ENCODE measurements around the gene DVL2.

Gene DVL2

DNA sequence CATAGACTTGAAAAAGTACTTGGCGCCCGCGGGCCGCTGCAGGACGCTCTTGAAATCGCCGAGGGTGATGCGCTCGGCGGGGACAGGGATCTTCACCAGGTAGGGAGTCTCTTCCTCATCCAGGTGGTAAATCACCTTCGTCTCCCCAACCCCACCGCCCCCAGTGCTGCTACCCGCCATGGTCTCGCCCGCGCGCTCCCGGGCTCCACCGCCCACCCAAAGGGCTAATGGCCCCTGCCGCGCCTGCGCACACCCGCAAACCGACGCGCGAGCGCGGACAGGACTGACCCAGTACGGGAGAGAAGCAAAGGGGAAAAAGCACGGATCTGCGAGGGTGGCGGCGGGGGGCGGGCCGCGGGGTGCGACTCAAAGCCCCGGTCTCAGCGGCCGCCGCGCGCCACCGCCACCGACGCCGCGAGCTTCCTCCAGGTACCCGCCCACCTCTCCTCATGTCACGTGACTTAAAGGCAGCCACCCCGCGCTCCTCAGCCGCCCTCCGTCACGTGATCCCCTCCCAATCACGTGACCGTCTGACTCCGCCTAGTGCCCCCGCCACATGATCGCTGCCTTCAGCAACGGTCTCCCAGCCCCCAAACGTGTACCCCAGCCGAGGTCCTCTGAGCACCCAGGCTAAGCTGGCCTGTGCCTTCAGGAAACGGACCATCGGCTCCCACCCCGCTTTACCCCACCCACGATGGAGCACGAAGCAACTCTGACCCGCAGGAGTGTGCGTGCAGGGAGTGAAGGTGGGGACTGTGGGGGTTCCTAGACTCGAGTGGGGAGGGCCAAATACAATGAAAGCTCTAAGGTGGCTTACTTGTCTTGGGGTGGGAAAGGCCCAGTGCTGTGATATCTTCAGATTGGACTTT, at the start of gene DVL2:
Gene DVL2 (minus strand): TSS at position 435 of the 869 bp plus-strand sequence. CDS start 255 bp downstream, at position 180.
- peak; percentile 83 to 92 for DNase-seq

DNA sequence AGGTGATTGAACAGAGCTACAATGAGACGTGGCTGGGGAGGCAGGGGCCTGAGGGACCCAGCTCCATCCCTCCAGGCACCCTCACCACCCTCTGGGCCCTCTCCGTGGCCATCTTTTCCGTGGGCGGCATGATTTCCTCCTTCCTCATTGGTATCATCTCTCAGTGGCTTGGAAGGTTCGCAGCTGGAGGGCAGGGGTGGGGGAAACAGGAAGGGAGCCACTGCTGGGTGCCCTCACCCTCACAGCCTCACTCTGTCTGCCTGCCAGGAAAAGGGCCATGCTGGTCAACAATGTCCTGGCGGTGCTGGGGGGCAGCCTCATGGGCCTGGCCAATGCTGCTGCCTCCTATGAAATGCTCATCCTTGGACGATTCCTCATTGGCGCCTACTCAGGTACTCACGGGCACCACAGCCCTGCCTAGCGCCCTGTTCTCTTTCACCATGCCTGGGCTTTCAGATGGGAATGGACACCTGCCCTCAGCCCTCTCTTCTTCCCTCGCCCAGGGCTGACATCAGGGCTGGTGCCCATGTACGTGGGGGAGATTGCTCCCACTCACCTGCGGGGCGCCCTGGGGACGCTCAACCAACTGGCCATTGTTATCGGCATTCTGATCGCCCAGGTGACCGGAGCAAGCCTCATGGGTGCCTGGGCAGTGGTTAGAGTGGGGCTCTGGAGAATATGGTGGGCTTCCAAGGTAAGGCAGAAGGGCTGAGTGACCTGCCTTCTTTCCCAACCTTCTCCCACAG, 49.3 kb upstream of the DVL2 start:
- DNase-seq: peak; percentile 29 to 38

DNA sequence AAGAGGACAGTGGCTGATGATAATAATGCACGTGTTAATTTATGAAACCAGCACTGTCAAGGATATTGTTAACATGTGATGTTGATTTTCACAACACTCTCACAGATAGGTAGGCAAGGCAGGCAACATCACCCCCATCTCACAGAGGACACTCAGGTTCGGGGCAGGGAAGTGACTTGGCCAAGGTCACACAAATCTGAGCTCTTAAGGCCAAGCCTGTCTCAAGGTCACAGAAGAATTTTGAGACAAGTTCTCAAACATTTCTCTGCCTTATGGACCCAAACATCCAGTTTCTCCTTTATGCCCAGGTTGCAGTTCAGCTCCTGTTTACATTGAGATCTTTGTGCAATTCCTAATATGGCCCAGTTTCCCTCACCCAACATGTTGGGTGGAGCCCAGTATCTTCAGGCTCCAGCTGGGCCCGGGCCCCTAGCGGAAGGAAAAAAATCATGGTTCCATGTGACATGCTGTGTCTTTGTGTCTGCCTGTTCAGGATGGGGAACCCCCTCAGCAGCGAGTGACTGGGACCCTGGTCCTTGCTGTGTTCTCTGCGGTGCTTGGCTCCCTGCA, 48.5 kb upstream of the DVL2 start:
- DNase-seq: peak in 1 of 2 donors; percentile 27

DNA sequence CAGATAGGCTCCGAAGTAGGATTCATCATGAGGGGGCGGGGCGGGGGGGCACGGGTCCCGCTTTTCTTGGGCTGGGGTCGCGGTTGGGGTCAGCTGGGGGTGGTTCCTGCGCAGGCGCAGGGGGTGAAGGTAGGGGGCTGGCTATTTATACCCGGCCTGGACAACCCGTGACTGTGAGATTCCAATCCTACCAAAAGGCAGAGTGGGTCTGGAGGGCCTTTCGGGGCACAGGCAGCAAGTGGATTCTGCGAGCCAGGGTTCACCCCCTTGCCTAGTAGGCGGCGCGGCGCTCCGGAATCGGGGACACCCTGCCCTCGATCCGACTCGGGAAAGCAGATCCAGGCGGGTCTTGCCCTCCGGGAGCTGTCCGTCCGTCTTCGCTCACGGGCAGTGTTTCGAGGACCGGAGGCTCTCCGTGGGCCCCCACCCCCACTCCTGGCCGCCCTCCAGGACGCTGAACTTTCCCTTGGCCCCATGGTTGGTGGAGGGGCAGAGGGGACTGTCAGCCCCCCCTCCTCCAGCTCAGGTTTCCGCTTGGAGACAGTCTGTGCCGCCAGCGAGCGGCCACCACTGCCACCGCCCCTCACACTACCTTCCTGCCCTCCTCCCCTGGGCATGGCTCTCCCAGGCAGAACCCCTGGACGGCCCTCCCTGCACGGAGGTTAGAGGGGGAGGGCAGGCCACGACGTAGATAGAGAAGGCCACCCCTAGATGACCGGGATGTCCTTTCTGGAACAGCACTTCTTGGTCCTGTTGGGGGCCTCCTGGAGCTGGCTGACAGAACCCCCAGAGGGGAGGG, 47.8 kb upstream of the DVL2 start:
- DNase-seq: no peak

DNA sequence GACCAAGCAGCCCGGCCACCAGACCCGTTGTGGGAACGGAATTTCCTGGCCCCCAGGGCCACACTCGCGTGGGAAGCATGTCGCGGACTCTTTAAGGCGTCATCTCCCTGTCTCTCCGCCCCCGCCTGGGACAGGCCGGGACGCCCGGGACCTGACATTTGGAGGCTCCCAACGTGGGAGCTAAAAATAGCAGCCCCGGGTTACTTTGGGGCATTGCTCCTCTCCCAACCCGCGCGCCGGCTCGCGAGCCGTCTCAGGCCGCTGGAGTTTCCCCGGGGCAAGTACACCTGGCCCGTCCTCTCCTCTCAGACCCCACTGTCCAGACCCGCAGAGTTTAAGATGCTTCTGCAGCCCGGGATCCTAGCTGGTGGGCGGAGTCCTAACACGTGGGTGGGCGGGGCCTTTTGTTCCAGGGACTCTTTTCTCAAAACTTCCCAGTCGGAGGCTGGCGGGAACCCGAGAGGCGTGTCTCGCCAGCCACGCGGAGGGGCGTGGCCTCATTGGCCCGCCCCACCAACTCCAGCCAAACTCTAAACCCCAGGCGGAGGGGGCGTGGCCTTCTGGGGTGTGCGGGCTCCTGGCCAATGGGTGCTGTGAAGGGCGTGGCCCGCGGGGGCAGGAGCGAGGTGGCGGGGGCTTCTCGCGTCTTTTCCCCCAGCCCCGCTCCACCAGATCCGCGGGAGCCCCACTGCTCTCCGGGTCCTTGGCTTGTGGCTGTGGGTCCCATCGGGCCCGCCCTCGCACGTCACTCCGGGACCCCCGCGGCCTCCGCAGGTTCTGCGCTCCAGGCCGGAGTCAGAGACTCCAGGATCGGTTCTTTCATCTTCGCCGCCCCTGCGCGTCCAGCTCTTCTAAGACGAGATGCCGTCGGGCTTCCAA, 47.0 kb upstream of the DVL2 start, which contains the start of gene SLC2A4:
Gene SLC2A4 (plus strand): TSS at position 645 of the 879 bp plus-strand sequence. CDS start 217 bp downstream, at position 862.
- DNase-seq: peak; percentile 96 to 98

DNA sequence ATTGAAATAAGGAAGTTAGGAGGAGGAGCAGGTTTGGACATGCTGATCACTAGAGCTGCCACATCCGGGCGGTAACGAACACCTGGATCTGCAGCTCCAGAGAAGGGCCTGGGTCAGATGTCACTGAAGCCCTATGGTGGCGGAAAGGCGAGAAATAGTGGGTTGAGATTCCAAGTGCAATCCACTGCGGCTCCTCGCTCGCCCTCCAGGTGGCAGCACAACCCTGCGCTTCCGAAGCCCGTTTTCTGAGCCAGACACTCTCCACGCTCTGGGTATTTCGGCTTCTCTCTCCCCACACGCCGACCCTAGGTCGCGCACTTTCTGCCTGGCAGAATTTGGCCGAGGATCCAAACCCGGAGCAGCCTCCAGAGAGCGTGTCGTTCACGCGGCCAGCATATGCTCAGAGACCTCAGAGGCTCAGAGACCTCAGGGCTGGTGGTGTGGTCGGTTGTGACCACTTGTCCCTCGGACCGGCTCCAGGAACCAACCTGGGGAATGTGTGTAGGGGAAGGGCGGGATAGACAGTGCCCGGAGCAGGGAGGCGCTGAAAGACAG, 46.3 kb upstream of the DVL2 start:
- DNase-seq: peak; percentile 70 to 96

DNA sequence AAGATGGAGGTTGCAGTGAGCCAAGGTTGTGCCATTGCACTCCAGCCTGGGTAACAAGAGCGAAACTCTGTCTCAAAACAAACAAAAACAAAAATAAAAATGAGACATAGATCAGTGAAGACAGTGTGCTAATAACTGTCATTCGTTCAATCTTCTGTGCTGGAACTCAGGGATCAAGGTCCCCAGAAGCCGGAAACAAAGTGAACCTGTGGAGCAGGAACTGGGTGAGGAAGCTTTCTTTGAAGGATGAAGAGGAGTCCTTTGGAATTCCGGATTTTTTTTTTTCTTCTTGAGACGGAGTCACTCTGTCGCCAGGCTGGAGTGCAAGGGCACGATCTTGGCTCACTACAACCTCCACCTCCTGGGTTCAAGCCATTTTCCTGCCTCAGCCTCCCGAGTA, 45.1 kb upstream of the DVL2 start:
- DNase-seq: no peak

DNA sequence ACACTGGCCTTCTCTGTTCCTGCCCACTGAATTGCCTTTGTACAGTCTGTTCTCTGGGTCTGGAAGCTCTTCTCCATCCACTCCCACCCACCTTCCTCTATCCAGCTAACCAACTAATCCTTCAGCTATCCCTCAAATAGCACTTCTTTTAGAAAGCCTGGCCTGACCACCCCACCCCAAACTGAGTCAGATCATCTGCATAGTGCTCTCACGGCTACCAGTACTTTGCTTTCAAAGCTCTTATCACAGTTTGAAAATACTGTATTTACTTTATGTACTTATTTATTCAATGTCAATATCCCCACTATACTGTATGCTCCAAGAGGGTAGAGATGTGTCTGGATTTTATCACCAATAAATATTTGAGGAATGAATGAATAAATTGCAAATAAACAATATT, 32.5 kb upstream of the DVL2 start:
- DNase-seq: no peak

DNA sequence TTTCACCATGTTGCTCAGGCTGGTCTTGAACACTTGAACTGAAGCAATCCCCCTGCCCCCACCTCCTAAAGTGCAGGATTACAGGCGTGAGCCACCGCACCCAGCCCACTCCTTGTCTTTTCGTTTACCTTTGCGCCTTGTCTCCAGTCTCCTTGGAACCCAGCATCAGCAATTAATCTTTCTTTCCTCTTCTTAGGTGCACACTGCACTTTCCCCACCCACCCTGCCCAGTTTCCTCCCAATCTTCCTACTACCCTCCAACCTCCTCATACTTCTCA, 29.4 kb upstream of the DVL2 start:
- no peak for DNase-seq

DNA sequence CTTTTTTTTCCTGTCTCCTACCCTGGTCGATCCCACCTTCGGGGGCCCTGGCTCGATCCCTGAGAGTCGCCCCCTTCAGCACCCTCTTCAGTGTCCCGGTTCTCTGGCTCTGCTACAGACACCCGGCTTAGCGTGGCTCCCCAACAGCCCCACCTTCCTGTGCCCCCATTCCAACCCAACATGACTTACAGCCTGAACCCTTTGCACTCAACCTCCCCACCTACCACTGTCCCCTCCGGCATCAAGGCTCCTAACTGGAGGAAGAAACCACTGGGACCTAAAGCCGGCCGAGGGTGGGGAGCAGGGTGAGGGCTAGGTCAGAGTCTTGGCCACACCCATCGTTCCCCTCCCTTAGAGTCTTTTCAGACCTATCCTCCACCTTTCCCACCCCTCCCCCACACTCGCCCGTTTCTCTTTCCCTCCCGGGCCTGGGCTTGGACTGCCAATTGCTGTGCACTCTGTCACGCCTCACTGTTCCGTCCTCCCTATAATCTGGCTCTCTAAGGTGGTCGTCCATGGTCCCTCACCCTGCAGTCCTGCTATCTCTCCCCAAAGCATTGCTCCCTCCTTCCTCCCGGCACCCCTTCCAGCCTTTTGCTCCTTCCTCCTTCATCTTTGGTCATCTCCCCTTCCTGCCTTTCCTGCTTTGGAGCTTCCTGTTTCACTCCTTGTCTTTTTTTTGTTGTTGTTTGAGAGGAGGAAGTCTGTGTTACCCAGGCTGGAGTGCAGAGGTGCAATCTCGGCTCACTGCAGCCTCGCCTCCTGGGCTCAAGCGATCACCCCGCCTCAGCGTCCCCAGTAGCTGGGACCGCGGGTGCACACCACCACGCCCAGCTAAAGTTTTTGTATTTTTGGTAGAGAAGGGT, 28.9 kb upstream of the DVL2 start:
- peak in 1 of 2 donors; percentile 34 for DNase-seq

DNA sequence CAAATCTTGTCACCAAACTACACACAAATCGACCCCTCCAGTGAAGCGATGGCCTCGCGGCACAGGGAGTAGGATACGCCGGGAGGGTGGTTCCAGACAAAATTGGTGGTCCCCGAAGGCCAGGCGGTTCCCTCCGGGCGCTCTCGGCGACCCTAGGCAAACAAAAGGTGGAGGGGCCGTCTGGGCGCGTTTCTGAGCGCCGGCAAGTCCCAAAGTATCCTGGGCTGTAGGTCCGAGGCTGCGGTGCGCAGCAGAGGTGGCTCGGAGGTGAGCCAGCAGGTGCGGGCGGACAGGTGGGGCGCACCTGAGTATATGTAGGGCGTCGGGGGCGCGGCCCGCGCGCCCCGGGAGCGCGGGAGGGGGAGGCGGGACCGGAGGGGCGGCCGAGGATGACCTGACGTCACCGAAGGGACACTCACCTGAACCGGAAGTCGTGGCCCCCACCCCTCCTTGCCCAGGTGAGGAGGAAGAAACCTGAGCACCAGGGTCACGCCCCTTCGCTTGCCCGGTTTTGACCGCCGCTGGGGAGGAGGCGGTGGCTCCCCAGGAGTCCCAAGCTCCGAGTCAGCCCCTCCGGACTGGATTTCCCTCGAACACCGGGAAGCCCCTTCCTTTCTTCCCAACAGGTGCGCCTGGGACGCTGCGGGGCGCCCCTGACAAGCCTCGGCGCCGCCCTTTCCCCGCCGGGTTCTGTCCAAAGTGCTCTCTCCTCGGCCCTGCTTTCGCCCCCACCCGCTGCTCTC, 28.0 kb upstream of the DVL2 start, which contains the start of gene CLDN7:
Gene CLDN7 (minus strand): TSS at position 287 of the 743 bp plus-strand sequence. CDS start 435 bp downstream, outside the sequence.
- DNase-seq: no peak

DNA sequence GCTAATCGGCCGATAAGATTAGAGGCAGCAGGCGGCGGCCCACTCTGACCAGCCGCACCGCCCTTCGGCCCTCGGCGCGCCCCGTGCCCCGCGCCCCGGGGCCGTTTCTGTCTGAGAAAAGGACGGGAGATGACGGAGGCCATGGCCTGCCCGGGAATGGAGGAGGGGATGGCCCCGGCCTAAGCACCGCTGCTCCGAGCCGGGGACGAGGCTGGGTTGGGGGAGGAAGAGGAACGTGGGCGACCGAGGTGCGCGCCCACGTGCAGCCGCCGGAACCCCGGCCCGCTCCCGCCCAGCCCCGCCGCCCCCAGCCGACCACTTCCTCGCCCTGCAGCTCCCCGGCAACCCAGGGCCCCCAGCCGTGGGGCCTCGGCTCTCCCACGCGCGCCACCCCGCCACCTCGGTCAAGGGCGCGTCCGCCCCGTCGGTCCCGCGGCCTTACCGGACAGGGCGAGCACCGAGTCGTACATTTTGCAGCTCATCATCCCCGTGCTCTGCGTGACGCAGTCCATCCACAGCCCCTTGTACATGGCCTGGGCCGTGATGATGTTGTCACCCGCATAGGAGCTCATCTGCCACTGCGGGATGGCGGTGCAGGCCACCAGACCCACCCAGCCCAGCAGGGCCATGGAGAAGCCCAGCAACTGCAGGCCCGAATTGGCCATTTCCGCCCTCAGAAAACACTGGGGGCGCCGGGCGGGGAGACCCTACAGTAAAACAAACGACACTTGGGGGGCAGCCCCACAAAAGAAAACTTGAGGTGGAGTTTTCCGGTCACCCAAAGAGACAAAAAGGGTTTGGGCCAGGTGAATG, 27.3 kb upstream of the DVL2 start:
- no peak for DNase-seq

DNA sequence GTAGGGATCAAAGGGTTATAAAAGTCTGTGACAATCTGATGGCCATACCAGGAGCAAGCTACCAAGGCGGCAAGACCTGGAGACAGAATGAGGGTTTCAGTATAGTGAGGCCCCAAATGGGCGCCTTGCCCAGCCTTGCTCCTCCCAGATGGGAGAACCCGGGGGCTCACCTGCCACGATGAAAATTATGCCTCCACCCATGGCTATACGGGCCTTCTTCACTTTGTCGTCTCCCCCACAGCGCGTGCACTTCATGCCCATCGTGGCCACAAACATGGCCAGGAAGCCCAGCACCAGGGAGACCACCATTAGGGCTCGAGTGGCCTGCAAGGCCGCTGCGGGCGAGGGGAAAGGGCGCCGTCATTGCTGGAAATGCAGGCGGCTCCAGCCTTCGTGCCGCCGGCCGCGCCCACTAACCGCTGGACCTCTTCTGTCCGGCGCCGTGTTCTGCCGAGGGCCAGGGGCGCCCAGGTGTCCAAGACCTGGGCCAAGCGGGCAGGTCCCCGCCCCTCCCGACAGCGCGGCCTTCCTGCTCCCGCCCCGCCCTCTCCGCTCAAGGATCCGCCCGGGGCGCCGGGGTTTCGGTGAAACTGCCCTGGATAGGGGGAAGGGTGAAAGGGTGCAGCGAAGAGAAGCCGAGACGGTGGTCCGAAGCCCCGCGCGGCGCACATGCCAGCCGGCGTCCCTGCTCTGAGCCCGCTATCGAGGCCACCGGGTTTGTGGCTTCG, 26.5 kb upstream of the DVL2 start:
- DNase-seq: no peak

DNA sequence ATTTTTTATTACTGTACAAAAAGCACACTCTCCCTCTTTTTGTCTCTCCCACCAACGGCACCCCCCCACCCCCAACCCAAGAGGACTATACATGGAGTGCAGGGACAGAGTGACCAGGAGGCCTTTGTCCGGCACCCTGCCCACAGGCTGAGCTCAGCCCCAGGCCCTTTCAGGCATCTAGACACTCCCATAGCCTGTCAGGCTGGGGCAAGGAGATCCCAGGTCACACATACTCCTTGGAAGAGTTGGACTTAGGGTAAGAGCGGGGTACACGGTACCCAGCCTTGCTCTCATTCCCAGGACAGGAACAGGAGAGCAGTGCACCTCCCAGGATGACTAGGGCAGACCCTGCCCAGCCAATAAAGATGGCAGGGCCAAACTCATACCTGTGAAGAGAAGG, 25.8 kb upstream of the DVL2 start:
- no peak for DNase-seq

DNA sequence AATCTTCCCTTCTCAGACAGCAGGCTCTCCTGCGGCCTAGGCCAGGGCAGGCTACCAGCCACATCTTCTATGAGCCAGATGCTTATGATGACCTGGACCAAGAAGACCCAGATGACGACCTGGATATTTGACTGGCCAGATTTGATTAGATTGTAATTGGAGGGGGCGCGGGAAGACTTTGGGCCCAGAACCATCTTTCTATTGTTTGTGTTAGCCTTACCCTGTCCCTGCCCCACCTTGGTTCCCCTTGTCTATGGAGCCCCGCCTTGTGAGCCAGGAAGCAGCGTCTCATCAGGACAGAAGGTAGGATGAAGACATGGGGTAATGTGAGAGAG, 25.2 kb upstream of the DVL2 start:
- DNase-seq: no peak

DNA sequence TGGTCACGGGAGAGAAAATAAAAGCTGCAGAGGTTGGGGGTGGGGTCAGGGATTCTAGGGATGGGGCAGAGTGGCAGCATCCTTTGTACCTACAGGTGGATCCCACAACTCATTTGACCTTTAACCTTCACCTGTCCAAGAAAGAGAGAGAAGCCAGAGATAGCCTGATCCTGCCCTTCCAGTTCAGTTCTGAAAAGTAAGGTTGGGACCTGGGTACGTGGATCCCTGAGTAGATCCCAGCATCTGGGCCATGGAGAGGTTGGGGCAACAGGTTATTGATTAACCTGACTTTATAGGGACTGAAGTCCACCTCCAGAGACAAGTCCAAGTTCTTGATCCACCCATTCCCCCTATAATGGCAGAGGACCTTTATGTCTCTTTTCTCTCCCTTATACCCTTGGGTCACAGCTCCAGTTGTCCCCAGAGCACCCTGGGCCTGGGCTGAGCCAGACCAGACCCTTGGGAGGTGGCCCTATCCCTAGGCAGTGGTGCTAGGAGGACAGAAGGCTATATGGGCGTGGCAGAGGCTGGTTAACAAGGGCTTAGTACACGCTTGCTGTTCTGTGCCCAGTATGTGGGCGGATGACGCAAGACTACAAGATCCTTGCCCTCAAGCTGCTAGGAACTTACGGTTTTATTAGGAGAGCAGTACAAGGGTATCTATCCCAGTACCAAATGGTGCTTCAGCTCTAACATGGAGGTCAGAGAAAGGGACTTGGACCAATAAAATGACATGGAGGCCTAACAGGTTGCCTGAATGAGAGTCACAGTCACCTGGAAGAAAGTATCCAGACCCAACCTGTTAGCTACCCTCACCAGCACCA, 24.6 kb upstream of the DVL2 start:
- peak; percentile 86 to 91 for DNase-seq

DNA sequence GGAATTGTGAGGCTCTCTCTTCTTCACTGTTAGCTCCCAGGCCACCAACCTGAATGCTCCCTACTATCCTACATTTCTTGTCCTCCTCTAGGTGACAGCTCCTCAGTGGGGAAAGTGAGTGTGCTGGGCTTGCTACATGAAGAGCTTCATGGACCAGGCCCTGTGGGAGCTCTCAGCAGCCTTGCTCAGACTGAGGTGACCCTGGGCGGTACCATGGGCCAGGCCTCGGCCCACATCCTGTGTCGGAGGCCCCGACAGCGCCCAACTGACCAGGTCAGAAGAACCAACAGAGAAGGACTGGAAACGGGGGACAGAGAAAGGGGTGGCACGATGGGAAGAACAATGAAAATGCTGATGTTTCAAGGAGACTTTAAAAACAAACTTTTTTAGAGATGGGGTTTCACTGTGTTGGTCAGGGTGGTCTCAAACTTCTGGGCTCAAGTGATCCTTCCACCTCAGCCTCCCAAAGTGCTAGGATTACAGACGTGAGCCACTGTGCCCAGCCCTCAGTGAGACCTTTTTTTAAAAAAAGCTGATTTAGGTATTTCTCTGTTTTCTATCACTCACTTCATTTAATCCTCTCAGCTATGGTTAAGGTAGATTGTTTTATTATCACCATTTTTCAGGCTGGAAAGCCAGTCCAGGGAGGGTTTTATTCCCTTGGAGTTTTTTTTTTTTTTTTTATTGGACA, 22.6 kb upstream of the DVL2 start:
- DNase-seq: no peak
